Ovary (tissue), 3 donors: Measurements from ENCODE around the gene OAS1.

Source experiments
- POLR2A ChIP-seq: fragments of 450-650 bp; IDR thresholded peaks from one replicate; pipeline ENCODE4 v1.6.1; 2017; ENCODE audit warnings: antibody characterized with exemption, mild to moderate bottlenecking, moderate library complexity
- TF ChIP-seq, protein P1 (sequence below), 3 donors: fragments of 450-650 bp in 2 of 3; fragments of 200-600 bp in 1 of 3; IDR thresholded peaks; one replicate each; pipeline versions ENCODE4 v1.5.1 to v1.8.0; 2016 to 2022; ENCODE audit warnings: antibody characterized with exemption in 3 of 3, mild to moderate bottlenecking in 1 of 3
- donor health status: DM: no; HTN: no; CAD: no.

DNA sequence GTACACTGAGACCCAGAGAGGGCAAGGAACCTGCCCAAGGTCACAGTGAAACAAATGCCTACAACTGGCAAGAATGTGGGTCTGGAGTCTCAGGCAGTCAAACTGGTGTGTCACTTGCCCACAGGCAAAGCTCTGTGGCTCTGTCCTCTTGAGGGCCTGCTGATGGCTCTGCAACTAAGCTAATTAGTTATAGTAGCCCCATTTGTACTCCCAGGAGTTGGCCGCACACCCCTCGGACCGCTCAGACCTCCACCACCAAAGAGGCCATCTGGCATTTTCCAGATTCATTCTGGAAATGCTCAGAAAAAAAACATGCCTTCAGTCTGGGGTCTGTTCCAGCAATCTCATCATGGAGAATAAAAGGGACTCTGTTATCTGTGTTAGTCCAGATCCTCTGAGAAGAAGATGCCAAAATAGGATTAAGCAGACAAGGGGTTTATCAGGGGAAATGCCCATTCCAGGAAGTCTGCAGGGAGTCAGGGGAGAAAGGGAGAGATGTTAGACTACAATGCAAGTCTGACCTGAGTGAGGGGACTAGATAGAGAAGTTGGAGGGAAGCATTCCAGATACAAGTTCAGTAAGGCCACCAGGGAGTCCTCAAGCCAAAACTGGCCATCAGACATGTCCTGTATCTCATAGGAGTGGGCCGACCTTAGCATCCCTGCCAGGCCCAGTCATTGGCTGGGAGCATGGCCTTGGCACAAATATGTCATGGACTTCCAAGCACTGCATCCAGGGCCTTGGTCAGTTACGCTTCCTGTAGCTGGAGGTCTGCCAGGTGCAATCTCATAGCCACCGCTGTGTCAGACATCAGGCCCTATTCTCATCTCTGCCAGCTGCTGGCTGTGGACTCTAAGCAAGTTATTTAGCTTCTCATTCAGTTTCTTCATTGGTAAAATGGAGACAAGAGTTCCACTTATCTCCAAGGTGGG is 15.4 kb upstream of the OAS1 start:
- TF ChIP-seq, protein P1, sequence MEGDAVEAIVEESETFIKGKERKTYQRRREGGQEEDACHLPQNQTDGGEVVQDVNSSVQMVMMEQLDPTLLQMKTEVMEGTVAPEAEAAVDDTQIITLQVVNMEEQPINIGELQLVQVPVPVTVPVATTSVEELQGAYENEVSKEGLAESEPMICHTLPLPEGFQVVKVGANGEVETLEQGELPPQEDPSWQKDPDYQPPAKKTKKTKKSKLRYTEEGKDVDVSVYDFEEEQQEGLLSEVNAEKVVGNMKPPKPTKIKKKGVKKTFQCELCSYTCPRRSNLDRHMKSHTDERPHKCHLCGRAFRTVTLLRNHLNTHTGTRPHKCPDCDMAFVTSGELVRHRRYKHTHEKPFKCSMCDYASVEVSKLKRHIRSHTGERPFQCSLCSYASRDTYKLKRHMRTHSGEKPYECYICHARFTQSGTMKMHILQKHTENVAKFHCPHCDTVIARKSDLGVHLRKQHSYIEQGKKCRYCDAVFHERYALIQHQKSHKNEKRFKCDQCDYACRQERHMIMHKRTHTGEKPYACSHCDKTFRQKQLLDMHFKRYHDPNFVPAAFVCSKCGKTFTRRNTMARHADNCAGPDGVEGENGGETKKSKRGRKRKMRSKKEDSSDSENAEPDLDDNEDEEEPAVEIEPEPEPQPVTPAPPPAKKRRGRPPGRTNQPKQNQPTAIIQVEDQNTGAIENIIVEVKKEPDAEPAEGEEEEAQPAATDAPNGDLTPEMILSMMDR (IDR thresholded peaks at IDR 0.05) = no peak
- no peak for TF ChIP-seq POLR2A
